ENCODE measurements around the gene CNGA1.

Gene CNGA1

DNA sequence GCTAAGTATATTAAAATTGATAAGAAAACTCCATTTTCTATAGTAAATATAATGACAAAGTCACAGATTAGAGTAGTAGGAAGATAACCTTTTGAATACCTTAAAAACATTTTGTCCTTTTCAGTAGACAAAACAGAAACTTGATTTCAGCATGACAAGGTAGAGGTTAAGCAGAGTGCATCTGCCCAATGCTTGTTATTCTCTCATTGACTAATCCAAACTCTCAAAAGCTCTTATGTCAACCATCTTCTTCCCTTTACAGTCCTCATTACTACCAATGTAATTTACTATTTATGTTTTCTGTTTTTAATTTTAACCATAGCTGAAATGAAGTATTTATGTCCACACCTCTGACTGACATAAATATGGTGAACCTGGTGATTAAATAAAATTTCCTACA, 11.2 kb upstream of the CNGA1 start:
- Histone ChIP-seq H3K4me3 (ENCODE audit: low read depth in 1 of 2, low read length in 2 of 2) (no peak overlapping the region), H3K4me1 (ENCODE audit: insufficient read depth, low read length) (no peaks in the 10 kb centered on the region), H3K36me3 (ENCODE audit: insufficient read depth, low read length) (no peaks in the 10 kb centered on the region), H3K4me2 (ENCODE audit: insufficient read depth, low read length) (no peak overlapping the region), H3K9ac (ENCODE audit: low read depth, low read length) (no peak overlapping the region), H3K27me3 (ENCODE audit: insufficient read depth, low read length, poor library complexity) (no peaks in the 10 kb centered on the region), H3K9me3 (ENCODE audit: insufficient read depth, low read length, severe bottlenecking) (no peaks in the 10 kb centered on the region), H3K27ac (ENCODE audit: low read length) (no peak overlapping the region), H4K20me1 (ENCODE audit: insufficient read depth, low read length) (no peaks in the 10 kb centered on the region), H3K79me2 (ENCODE audit: insufficient read depth, low read length) (no peaks in the 10 kb centered on the region), H2AFZ (ENCODE audit: low read depth, low read length) (no peak overlapping the region)
- DNase-seq (no peak), ATAC-seq (ENCODE audit: insufficient read depth, low read depth) (no peak)
- no peak for TF ChIP-seq CTCF (IDR thresholded peaks at IDR 0.05; ENCODE audit: borderline replicate concordance, extremely low read depth, low read length, poor library complexity, severe bottlenecking)

- no peaks in the 10 kb centered on the region for H4K20me1 ChIP-seq (ENCODE audit: insufficient read depth, low read length)
- H3K27ac ChIP-seq (ENCODE audit: low read length), result no peak overlapping the region
- no peaks in the 10 kb centered on the region for H3K4me1 ChIP-seq (ENCODE audit: insufficient read depth, low read length)
- H3K27me3 ChIP-seq (ENCODE audit: insufficient read depth, low read length, poor library complexity), result no peaks in the 10 kb centered on the region
- no peak overlapping the region for H3K4me3 ChIP-seq (ENCODE audit: low read depth in 1 of 2, low read length in 2 of 2)
- no peaks in the 10 kb centered on the region for H3K36me3 ChIP-seq (ENCODE audit: insufficient read depth, low read length)
- H3K79me2 ChIP-seq (ENCODE audit: insufficient read depth, low read length), result no peaks in the 10 kb centered on the region
- no peak overlapping the region for H3K9ac ChIP-seq (ENCODE audit: low read depth, low read length)
- H2AFZ ChIP-seq (ENCODE audit: low read depth, low read length), result no peak overlapping the region
- H3K4me2 ChIP-seq (ENCODE audit: insufficient read depth, low read length), result no peak overlapping the region
- H3K9me3 ChIP-seq (ENCODE audit: insufficient read depth, low read length, severe bottlenecking), result no peaks in the 10 kb centered on the region
- TF ChIP-seq CTCF (IDR thresholded peaks at IDR 0.05; ENCODE audit: borderline replicate concordance, extremely low read depth, low read length, poor library complexity, severe bottlenecking), result no peak
- no peak for TF ChIP-seq EZH2 (IDR thresholded peaks at IDR 0.05; ENCODE audit: borderline replicate concordance, low read depth, low read length, severe bottlenecking)
- DNase-seq, result no peak
- no peak for ATAC-seq (ENCODE audit: insufficient read depth, low read depth)
Measured at GRCh38 chr4:48025005-48025404, 8.5 kb upstream of the CNGA1 start.

DNA sequence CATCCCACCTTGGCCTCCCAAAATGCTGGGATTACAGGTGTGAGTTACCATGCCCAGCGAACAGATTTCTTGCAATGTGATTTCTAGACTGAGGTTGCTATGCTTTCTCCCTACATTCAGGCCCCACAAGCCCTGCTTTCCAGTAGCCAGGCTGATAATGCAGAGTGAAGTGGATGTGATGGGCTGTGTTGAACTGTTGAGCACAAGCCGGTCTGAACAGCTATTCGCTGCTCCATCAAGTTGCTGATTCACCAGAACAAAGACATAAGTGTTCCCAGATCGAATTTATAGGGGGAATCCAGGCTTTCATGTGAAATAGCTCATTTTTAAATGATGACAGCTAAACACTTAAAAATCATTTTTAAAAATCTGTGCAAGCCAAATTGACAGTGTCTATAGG, 8.0 kb upstream of the CNGA1 start:
- Histone ChIP-seq H2AFZ (ENCODE audit: low read depth, low read length) (no peak overlapping the region), H4K20me1 (ENCODE audit: insufficient read depth, low read length) (no peaks in the 10 kb centered on the region), H3K27me3 (ENCODE audit: insufficient read depth, low read length, poor library complexity) (no peaks in the 10 kb centered on the region), H3K27ac (ENCODE audit: low read length) (no peak overlapping the region), H3K79me2 (ENCODE audit: insufficient read depth, low read length) (no peaks in the 10 kb centered on the region), H3K36me3 (ENCODE audit: insufficient read depth, low read length) (no peaks in the 10 kb centered on the region), H3K9me3 (ENCODE audit: insufficient read depth, low read length, severe bottlenecking) (no peaks in the 10 kb centered on the region), H3K4me2 (ENCODE audit: insufficient read depth, low read length) (no peak overlapping the region), H3K9ac (ENCODE audit: low read depth, low read length) (no peak overlapping the region), H3K4me3 (ENCODE audit: low read depth in 1 of 2, low read length in 2 of 2) (no peak overlapping the region), H3K4me1 (ENCODE audit: insufficient read depth, low read length) (no peaks in the 10 kb centered on the region)
- DNase-seq (no peak), ATAC-seq (ENCODE audit: insufficient read depth, low read depth) (no peak)
- TF ChIP-seq CTCF (IDR thresholded peaks at IDR 0.05; ENCODE audit: borderline replicate concordance, extremely low read depth, low read length, poor library complexity, severe bottlenecking), result no peak

DNA sequence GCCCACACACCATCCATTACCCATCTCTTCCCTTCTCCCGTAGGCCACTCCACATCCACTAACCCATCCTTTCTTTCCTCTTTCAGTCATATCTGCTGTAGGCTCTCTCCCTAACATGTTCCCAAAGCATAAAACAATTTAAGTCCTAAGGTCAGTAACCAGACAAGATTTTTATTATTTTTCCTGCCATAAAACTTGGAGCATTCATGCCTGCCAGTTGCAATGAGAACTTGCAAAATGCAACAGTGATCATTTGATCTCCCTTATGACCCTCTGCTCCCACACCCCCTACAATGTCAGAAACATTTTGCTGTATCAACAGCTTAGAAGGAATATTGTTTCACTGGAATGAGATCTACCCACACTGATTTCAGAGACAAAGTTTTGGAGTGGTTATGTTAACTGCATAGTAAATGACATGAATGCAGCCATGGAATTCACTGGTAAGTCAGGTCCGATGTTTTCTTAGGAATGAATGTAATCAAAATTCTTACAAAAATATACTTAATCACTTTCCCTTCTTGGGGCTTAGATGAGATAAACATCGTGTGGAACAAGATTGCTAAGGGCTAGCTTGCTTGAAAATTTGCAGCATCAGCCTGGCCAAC, 5.8 kb upstream of the CNGA1 start:
- ATAC-seq (ENCODE audit: insufficient read depth, low read depth), result no peak
- TF ChIP-seq EZH2 (IDR thresholded peaks at IDR 0.05; ENCODE audit: borderline replicate concordance, low read depth, low read length, severe bottlenecking) (no peak), CTCF (IDR thresholded peaks at IDR 0.05; ENCODE audit: borderline replicate concordance, extremely low read depth, low read length, poor library complexity, severe bottlenecking) (no peak)
- H3K9me3 ChIP-seq (ENCODE audit: insufficient read depth, low read length, severe bottlenecking), result no peaks in the 10 kb centered on the region

More for the DNA sequence above, 5.8 kb upstream of the CNGA1 start:
- no peaks in the 10 kb centered on the region for H3K4me1 ChIP-seq (ENCODE audit: insufficient read depth, low read length)
- no peaks in the 10 kb centered on the region for H3K79me2 ChIP-seq (ENCODE audit: insufficient read depth, low read length)
- no peak overlapping the region for H2AFZ ChIP-seq (ENCODE audit: low read depth, low read length)
- no peaks in the 10 kb centered on the region for H3K36me3 ChIP-seq (ENCODE audit: insufficient read depth, low read length)
- H3K4me3 ChIP-seq (ENCODE audit: low read depth in 1 of 2, low read length in 2 of 2), result no peak overlapping the region
- H3K27me3 ChIP-seq (ENCODE audit: insufficient read depth, low read length, poor library complexity), result no peaks in the 10 kb centered on the region
- DNase-seq, result no peak
- H3K9ac ChIP-seq (ENCODE audit: low read depth, low read length), result no peak overlapping the region
- no peak overlapping the region for H3K27ac ChIP-seq (ENCODE audit: low read length)
- H4K20me1 ChIP-seq (ENCODE audit: insufficient read depth, low read length), result no peaks in the 10 kb centered on the region
- no peak overlapping the region for H3K4me2 ChIP-seq (ENCODE audit: insufficient read depth, low read length)
